CD4-positive, CD25-positive, alpha-beta regulatory T cell (primary cell): ENCODE data around the gene UBA52. TPM values are rescaled to one million over a fixed set of nuclear protein-coding genes. Genes with fewer than 3 reads are reported as not detected.
"Not testable (repeated sequence)": the region's sequence is repeated elsewhere in the genome, so short reads cannot be mapped to it uniquely, and the experiment has no call there.

Source experiments
- ATAC-seq, 2 donors: fragments of 150-1000 bp; cut with Tn5 transposase; one replicate each; pipeline ENCODE4 v1.10.0; 2021; ENCODE audit warnings: low read depth in 2 of 2, moderate number of reproducible peaks in 2 of 2, moderate library complexity in 1 of 2
- DNase-seq, 3 donors: peaks; one replicate each; pipeline versions ENCODE4 v3.0.0 to v3.0.0-alpha.2; 2012 to 2022; ENCODE audit warnings: mixed read lengths in 1 of 3
- H3K27ac ChIP-seq: one replicate; pipeline ENCODE4 v1.7.0; 2013; ENCODE audit warnings: mild to moderate bottlenecking, low read length; ENCODE audit not compliant: insufficient read depth, poor library complexity, severe bottlenecking
- H3K27me3 ChIP-seq: one replicate; pipeline ENCODE4 v1.7.0; 2013; ENCODE audit warnings: low read length; ENCODE audit not compliant: control insufficient read depth, insufficient read depth
- H3K36me3 ChIP-seq: one replicate; pipeline ENCODE4 v1.7.0; 2013; ENCODE audit warnings: mild to moderate bottlenecking, low read length, moderate library complexity; ENCODE audit not compliant: control insufficient read depth, insufficient read depth
- H3K4me1 ChIP-seq: 2 replicates; pipeline ENCODE4 v1.7.0; 2013; ENCODE audit warnings: mild to moderate bottlenecking, low read length; ENCODE audit not compliant: insufficient read depth, control insufficient read depth, poor library complexity, severe bottlenecking
- H3K4me3 ChIP-seq: one replicate; pipeline ENCODE4 v1.7.0; 2013; ENCODE audit warnings: low read depth, mild to moderate bottlenecking, low read length, moderate library complexity
- H3K9me3 ChIP-seq, 2 experiments: 1 replicate in 1 of 2; 2 replicates in 1 of 2; pipeline ENCODE4 v1.7.0; 2013; ENCODE audit warnings: low read length in 2 of 2, mild to moderate bottlenecking in 1 of 2, moderate library complexity in 1 of 2; ENCODE audit not compliant: control insufficient read depth in 2 of 2
- H3K27ac Mint-ChIP-seq, 3 donors: one replicate each; pipeline ENCODE4 v1.8.0; 2020 to 2022; ENCODE audit warnings: mild to moderate bottlenecking in 3 of 3, mixed read lengths in 3 of 3, moderate library complexity in 2 of 3
- H3K27me3 Mint-ChIP-seq: one replicate; pipeline ENCODE4 v1.8.0; 2022; ENCODE audit warnings: mild to moderate bottlenecking, mixed read lengths
- H3K36me3 Mint-ChIP-seq: one replicate; pipeline ENCODE4 v1.8.0; 2020; ENCODE audit warnings: mixed read lengths
- H3K4me1 Mint-ChIP-seq, 4 donors: one replicate each; pipeline ENCODE4 v1.8.0; 2020 to 2022; ENCODE audit warnings: mixed read lengths in 4 of 4, mild to moderate bottlenecking in 1 of 4
- H3K4me3 Mint-ChIP-seq, 4 donors: one replicate each; pipeline ENCODE4 v1.8.0; 2020 to 2022; ENCODE audit warnings: mild to moderate bottlenecking in 4 of 4, mixed read lengths in 4 of 4, moderate library complexity in 3 of 4
- H3K9me3 Mint-ChIP-seq, 7 donors: one replicate each; pipeline ENCODE4 v1.8.0; 2020 to 2022; ENCODE audit warnings: mixed read lengths in 7 of 7, mild to moderate bottlenecking in 3 of 7, moderate library complexity in 2 of 7
- polyA plus RNA-seq, 4 donors: library from polyadenylated mRNA; unstranded; fragments of 300-500 nt; fragmentation: Illumina TruSeq; gene quantifications; one replicate each; pipeline ENCODE4 v1.2.3, GENCODE V29; 2021
- total RNA-seq: library from RNA; stranded (reverse); gene quantifications from one replicate; pipeline ENCODE4 v1.2.3, GENCODE V29; 2022

The UBA52 gene
- total RNA-seq (1,556 TPM), polyA plus RNA-seq (1,000 to 10,000 TPM; 1,213 to 1,759 (median 1,573) TPM)

GRCh38 chr19:18571564-18572344 is at the start of gene UBA52:
TSS of gene UBA52 (plus strand) at chr19:18571857. CDS start at chr19:18573301, 1,444 bp downstream.
- H3K36me3 Mint-ChIP-seq = peaks cover 25% of the 10 kb centered on the region

GRCh38 chr19:18522124-18522861 is 49.4 kb upstream of the UBA52 start:
- Histone ChIP-seq H3K4me3 (peak overlapping the region; percentile 68), H3K27me3 (no peaks in the 10 kb centered on the region), H3K9me3 (no peaks in the 10 kb centered on the region), H3K27ac (peak overlapping the region; percentile 92), H3K36me3 (no peaks in the 10 kb centered on the region), H3K4me1 (peaks cover 18% of the 10 kb centered on the region)
- Mint-ChIP-seq H3K27ac (peak overlapping the region; percentile 70 to 97 (median 84)), H3K4me3 (peak overlapping the region; percentile 89 to 98 (median 92)), H3K27me3 (no peaks in the 10 kb centered on the region), H3K4me1 (peaks cover 2 to 37% (median 13%) of the 10 kb centered on the region in 4 donors), H3K9me3 (no peaks in the 10 kb centered on the region), H3K36me3 (no peaks in the 10 kb centered on the region)
- DNase-seq (peak; percentile 100), ATAC-seq (peak; percentile 88 to 92)

More at GRCh38 chr19:18571564-18572344, at the start of gene UBA52:
- peak within 1 kb of the TSS; percentile 96 for H3K27ac ChIP-seq
- Mint-ChIP-seq H3K4me3 (peak within 1 kb of the TSS; percentile 87 to 98 (median 94)), H3K27ac (peak within 1 kb of the TSS; percentile 97), H3K9me3 (peaks cover 0 to 3% (median 0%) of the 10 kb centered on the region in 7 donors), H3K4me1 (peaks cover 5 to 36% (median 23%) of the 10 kb centered on the region in 4 donors), H3K27me3 (no peaks in the 10 kb centered on the region)
- DNase-seq = peak; percentile 98 to 99 (median 99)
- H3K27me3 ChIP-seq = no peaks in the 10 kb centered on the region
- peak; percentile 95 to 96 for ATAC-seq
- peaks cover 22% of the 10 kb centered on the region for H3K4me1 ChIP-seq
- peaks cover 57% of the 10 kb centered on the region for H3K36me3 ChIP-seq
- peak within 1 kb of the TSS; percentile 95 for H3K4me3 ChIP-seq
- no peaks in the 10 kb centered on the region for H3K9me3 ChIP-seq

GRCh38 chr19:18522862-18523440 is 48.7 kb upstream of the UBA52 start:
- not testable (repeated sequence) for H3K36me3 Mint-ChIP-seq, ATAC-seq, H3K9me3 Mint-ChIP-seq, H3K9me3 ChIP-seq, H3K27me3 ChIP-seq, DNase-seq, H3K27me3 Mint-ChIP-seq, H3K36me3 ChIP-seq
- H3K4me3 ChIP-seq = peak overlapping the region; percentile 68
- peak overlapping the region in 3 of 4 donors; percentile 73 to 94 (median 90) for H3K4me3 Mint-ChIP-seq
- peak overlapping the region; percentile 92 for H3K27ac ChIP-seq
- peaks cover 18% of the 10 kb centered on the region for H3K4me1 ChIP-seq
- H3K27ac Mint-ChIP-seq = peak overlapping the region; percentile 70 to 97 (median 84)
- peaks cover 2 to 33% (median 12%) of the 10 kb centered on the region in 4 donors for H3K4me1 Mint-ChIP-seq

DNA sequence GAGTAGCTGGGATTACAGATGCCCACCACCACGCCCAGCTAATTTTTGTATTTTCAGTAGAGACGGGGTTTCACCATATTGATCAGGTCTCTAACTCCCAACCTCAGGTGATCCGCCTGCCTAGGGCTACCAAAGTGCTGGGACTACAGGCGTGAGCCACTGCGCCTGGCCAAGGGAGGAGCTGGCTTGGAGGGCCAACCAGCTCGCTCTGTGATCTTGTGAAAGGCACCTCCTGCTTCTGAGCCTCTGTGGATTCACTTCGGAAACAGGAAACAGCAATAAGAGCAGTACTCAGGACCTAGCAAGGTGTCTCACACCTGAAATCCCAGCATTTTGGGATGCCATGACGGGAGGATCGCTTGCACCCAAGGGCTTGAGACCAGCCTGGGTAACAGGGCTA is 47.8 kb upstream of the UBA52 start:
- no peaks in the 10 kb centered on the region for H3K27me3 Mint-ChIP-seq
- H3K36me3 Mint-ChIP-seq = no peaks in the 10 kb centered on the region
- no peak overlapping the region for H3K4me3 Mint-ChIP-seq
- H3K9me3 Mint-ChIP-seq = no peaks in the 10 kb centered on the region
- no peaks in the 10 kb centered on the region for H3K9me3 ChIP-seq
- no peak overlapping the region for H3K4me3 ChIP-seq
- H3K4me1 Mint-ChIP-seq = peaks cover 2 to 28% (median 11%) of the 10 kb centered on the region in 4 donors
- no peak for DNase-seq
- H3K36me3 ChIP-seq = no peaks in the 10 kb centered on the region
- H3K27ac ChIP-seq = no peak overlapping the region
- peak overlapping the region in 1 of 3 donors; percentile 47 for H3K27ac Mint-ChIP-seq
- H3K4me1 ChIP-seq = peaks cover 18% of the 10 kb centered on the region
- no peak for ATAC-seq
- H3K27me3 ChIP-seq = no peaks in the 10 kb centered on the region

DNA sequence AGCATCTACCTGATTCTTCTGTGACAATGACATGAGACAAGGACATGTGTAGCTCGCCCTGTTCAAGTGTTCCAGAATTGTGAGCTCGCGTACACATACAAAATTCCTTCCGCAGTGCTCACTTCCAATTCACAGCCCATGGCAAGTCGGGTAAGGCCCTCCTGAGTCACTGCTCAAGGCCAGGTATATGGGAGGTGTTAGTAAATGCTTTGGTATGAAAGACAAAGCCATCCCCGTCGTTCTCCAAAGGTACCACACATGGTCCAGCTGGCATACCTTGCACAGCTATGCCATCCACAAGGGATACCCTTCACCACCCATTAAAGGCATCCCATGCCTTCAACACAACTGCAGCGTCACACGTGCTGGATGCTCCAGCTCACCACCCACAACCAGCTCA is 45.3 kb upstream of the UBA52 start:
- no peaks in the 10 kb centered on the region for H3K9me3 ChIP-seq
- no peak overlapping the region for H3K4me3 ChIP-seq
- H3K4me1 ChIP-seq = peaks cover 2% of the 10 kb centered on the region
- H3K36me3 ChIP-seq = peaks cover 2% of the 10 kb centered on the region
- H3K4me3 Mint-ChIP-seq = no peak overlapping the region
- H3K36me3 Mint-ChIP-seq = no peaks in the 10 kb centered on the region
- no peak overlapping the region for H3K27ac ChIP-seq
- ATAC-seq (no peak), DNase-seq (no peak)
- H3K27me3 ChIP-seq = no peaks in the 10 kb centered on the region
- H3K27me3 Mint-ChIP-seq = no peaks in the 10 kb centered on the region
- no peaks in the 10 kb centered on the region for H3K9me3 Mint-ChIP-seq
- H3K4me1 Mint-ChIP-seq = peaks cover 0 to 11% (median 5%) of the 10 kb centered on the region in 4 donors
- no peak overlapping the region for H3K27ac Mint-ChIP-seq

DNA sequence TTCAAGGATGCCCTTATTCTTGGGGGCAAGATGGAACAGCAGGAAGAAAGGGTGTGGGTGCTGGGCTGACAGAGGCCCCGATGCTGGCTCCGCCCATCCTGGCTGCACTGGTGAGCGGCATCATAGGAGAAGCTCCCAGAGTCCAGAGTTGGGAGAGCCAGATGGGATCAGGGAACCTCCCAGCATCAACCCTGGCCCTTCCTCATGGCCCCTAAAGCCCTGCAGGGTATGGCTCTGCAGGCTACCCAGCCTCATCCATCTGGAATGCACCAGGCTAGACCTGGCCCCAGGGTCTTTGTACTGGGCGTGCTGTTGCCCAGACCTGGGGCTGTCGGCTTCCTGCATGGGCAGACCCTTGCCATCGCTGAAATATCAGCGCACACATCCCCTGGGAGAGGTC is 41.9 kb upstream of the UBA52 start:
- Histone ChIP-seq H3K4me1 (no peaks in the 10 kb centered on the region), H3K4me3 (no peak overlapping the region), H3K27me3 (no peaks in the 10 kb centered on the region), H3K27ac (no peak overlapping the region), H3K36me3 (peaks cover 13% of the 10 kb centered on the region), H3K9me3 (no peaks in the 10 kb centered on the region)
- Mint-ChIP-seq H3K27ac (no peak overlapping the region), H3K4me3 (no peak overlapping the region), H3K9me3 (no peaks in the 10 kb centered on the region), H3K4me1 (peaks cover 0 to 3% (median under 1%) of the 10 kb centered on the region in 4 donors), H3K27me3 (no peaks in the 10 kb centered on the region), H3K36me3 (peaks cover 9% of the 10 kb centered on the region)
- no peak for ATAC-seq
- DNase-seq = no peak

DNA sequence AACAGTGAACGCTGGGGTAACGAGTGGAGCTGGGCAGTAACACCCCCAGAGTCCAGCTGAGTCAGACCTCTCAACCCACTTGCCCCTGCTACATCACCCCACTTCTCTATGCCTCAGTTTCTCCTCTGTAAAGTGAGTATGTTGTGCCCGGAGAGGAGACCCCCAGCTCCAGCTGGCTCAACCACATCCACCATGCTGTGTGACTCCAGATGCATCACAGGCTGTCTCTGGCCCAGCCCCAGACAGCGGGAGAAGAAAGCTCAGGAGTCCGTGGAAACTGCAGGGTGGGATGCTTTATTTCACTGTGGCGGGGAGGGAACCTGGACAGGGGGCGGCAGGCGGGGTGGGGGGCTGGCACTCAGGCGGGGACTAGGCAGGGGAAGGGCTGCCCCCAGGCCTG is 40.2 kb upstream of the UBA52 start:
- Mint-ChIP-seq H3K4me1 (peaks cover 0 to 4% (median 2%) of the 10 kb centered on the region in 4 donors), H3K27ac (no peak overlapping the region), H3K4me3 (no peak overlapping the region), H3K9me3 (no peaks in the 10 kb centered on the region), H3K27me3 (no peaks in the 10 kb centered on the region), H3K36me3 (peaks cover 10% of the 10 kb centered on the region)
- Histone ChIP-seq H3K4me1 (no peaks in the 10 kb centered on the region), H3K27me3 (no peaks in the 10 kb centered on the region), H3K9me3 (no peaks in the 10 kb centered on the region), H3K4me3 (no peak overlapping the region), H3K36me3 (peaks cover 22% of the 10 kb centered on the region), H3K27ac (no peak overlapping the region)
- ATAC-seq (no peak), DNase-seq (no peak)
